HFF-Myc (cell line): Measurements from ENCODE around the gene TCERG1L.

Experiments used
- DNase-seq: peaks from one replicate; pipeline ENCODE4 v3.0.0-alpha.2; 2011; ENCODE audit warnings: low read depth; ENCODE audit errors: extremely low read depth
- H3K4me3 ChIP-seq: replicated peaks from 2 replicates; pipeline ENCODE4 v1.5.1; 2011; ENCODE audit warnings: low read depth, mild to moderate bottlenecking, control low read depth, low read length
- CTCF ChIP-seq: IDR thresholded peaks from 2 replicates; pipeline ENCODE4 v1.5.1; 2012; ENCODE audit warnings: mild to moderate bottlenecking, low read depth, low read length, control low read depth; ENCODE audit errors: missing control alignments

Gene TCERG1L

DNA sequence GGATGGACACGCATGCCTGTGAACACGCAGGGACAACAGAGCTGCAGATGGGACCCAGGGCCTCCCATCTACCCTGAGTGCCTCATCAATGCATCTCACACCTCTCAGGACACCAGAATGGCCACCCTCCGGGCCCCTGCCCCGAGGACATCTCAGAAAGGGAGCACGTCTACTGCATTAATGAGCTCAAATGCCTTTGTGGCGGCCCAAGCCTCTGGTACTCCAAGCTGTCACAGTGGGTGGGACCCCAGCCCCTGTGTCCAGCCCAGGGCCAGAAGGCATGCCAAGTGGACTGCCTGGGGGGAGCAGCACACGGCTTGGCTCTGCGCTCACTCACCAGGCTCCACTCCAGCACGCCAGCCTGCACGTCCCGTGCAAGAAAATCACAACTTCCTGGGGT lies 52.0 kb downstream of the TCERG1L start:
- no peak for TF ChIP-seq CTCF
- no peak overlapping the region for H3K4me3 ChIP-seq
- no peak for DNase-seq

DNA sequence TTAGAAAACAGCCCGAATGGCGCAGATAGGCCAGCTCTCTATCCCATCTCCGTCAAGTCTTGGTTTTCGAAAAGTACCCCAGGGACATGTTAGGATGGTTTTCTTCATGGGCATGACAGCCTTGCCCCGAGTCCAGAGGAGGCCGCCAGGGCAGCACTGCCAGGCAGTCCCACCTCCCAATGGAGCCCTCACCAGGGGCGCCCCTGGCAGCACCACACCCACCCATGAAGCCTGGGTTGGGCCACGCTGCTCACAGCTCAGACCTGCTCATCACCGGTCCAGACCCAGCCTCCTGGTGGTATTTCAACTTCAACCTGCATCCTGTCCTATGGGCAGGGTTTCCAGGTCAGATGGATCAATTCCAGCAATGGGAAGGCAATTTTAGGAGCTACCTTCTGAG lies 53.3 kb downstream of the TCERG1L start:
- H3K4me3 ChIP-seq = no peak overlapping the region
- DNase-seq = no peak
- TF ChIP-seq CTCF = no peak

GRCh38 chr10:131257027-131257426 lies 54.5 kb downstream of the TCERG1L start:
- no peak for TF ChIP-seq CTCF
- H3K4me3 ChIP-seq = no peak overlapping the region
- no peak for DNase-seq

DNA sequence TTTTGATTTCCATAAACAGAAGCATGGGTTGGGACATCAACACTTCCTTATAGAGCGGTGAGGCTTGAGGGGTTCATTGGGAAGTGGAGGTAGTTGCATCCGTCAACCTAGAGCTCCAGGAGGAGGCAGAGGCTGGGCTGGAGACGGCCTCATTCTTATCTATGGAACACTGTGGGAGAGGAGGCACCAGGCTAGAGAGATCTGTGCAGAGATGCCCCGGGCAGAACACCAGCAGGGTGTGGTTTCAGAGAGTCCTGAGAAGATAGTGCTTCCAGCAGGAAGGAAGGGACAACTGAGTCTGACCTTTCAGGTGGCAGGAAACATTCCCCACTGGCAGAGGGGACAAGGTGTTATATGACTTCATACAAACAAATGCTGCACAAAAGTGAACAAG lies 56.7 kb downstream of the TCERG1L start:
- H3K4me3 ChIP-seq = no peak overlapping the region
- no peak for DNase-seq
- TF ChIP-seq CTCF = no peak

DNA sequence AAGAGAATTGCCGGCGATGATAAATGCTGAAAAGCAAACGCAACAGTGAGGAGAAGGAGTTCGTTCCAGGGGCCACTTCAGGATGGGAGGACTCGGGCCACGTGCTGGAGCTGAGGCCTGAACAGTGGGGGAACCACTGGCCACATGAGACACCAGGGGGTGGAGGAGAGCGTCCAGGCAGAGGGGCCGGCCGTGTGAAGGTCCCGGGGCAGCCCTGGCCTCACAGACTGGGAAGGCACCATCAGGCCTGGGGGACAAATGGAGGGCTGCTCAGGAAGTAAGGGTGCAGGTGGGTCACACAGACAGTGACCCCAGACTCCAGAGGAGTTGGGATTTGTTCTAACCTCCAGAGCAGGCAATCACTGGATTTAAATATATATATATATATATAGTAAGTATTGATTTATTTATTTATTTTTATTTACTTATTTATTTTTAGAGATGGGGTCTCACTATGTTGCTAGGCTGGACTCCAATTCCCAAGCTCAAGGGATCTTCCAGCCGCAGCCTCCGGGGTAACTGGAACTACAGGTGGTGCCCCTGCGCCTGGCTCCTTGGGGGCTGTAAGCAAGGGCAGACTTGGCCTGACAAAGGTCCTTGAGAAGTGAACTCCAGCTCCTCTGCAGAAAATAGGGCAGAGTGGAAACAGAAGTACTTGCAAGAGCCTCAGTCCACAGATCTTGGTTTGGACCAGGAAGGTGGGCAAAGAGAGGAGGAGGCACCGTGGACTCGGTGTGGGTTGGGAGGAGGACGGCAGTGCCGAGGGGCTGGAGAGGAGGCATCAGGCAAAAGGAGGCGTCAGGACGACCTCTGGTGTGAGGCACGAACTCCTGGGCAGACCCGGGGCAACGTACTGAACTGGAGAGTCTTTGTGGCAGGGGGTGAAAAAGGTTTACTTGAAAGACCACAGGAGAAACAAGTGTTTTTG lies 57.3 kb downstream of the TCERG1L start:
- no peak overlapping the region for H3K4me3 ChIP-seq
- no peak for TF ChIP-seq CTCF
- no peak for DNase-seq

DNA sequence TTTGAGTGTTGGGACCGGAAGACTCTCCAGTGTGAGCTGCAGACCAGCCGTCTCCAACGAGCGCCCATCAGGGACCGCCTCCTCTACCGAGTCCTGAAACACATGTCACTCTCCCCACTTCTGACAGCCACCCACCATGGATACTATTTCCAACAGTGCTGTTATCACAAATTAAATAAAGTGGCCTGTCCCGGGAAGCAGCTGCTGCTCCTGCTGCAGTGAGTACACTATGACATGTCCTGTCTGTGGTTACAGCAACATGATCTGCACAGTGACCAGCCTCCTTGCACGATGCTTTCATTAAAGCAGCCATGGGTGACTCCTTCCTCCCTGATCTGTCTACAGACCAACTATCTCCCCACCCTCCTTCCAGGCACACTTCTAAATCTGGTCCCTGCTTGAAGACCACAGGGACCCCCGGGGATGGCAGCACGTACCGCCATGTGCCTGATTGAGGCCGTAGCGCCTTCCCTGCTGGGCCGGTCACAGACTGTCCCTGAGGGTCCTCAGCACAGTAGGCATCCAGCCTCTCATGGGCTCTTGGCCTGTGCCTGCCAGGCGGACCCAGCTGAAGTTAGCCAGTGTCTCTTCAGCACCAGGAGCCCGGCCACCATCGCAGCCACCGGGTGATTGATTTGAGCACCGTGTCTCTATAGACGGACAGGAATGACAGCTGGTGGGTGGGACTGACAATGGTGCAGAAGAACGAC lies 58.8 kb downstream of the TCERG1L start:
- H3K4me3 ChIP-seq = no peak overlapping the region
- TF ChIP-seq CTCF = no peak
- DNase-seq = no peak
